Naive thymus-derived CD4-positive, alpha-beta T cell (primary cell): Measurements from ENCODE around the gene ZPBP2. TPM values are rescaled to one million over a fixed set of nuclear protein-coding genes. Genes with fewer than 3 reads are reported as not detected.
"Not testable (repeated sequence)": the region's sequence is repeated elsewhere in the genome, so short reads cannot be mapped to it uniquely, and the experiment has no call there.

ENCODE experiments used
- ATAC-seq: fragments of 150-1000 bp; cut with Tn5 transposase; 2 replicates; pipeline ENCODE4 v1.10.0; 2021; ENCODE audit warnings: mild to moderate bottlenecking, moderate library complexity
- CTCF ChIA-PET: fragments of 350-600 bp; sonication (Branson Sonifier 250); formaldehyde crosslinking; loops from one replicate; lab custom pipeline; 2021; ENCODE audit warnings: antibody characterized with exemption; lab: Charles Lee
- POLR2A ChIA-PET: fragments of 350-600 bp; sonication (Branson Sonifier 250); formaldehyde crosslinking; loops from one replicate; lab custom pipeline; 2021; ENCODE audit warnings: antibody characterized with exemption, inconsistent platforms; lab: Charles Lee
- DNase-seq, 9 donors: peaks; one replicate each; pipeline versions ENCODE4 v3.0.0 to v3.0.0-alpha.2; 2020 to 2022; ENCODE audit warnings: mixed read lengths in 1 of 9
- H3K27ac ChIP-seq: one replicate; pipeline ENCODE4 v1.7.0; 2013; ENCODE audit warnings: mild to moderate bottlenecking, low read depth, low read length, moderate library complexity
- H3K27me3 ChIP-seq, 2 donors: one replicate each; pipeline ENCODE4 v1.7.0; 2013; ENCODE audit warnings: low read length in 2 of 2, mild to moderate bottlenecking in 2 of 2, moderate library complexity in 2 of 2; ENCODE audit not compliant: control insufficient read depth in 2 of 2, insufficient read depth in 2 of 2
- H3K36me3 ChIP-seq, 3 experiments: 1 replicate in 2 of 3; 2 replicates in 1 of 3; pipeline ENCODE4 v1.7.0; 2013; ENCODE audit warnings: low read length in 3 of 3, mild to moderate bottlenecking in 3 of 3, moderate library complexity in 1 of 3; ENCODE audit not compliant: insufficient read depth in 3 of 3, control insufficient read depth in 2 of 3
- H3K4me1 ChIP-seq, 2 donors: one replicate each; pipeline ENCODE4 v1.7.0; 2013; ENCODE audit warnings: low read length in 2 of 2, mild to moderate bottlenecking in 2 of 2, moderate library complexity in 1 of 2; ENCODE audit not compliant: control insufficient read depth in 2 of 2, insufficient read depth in 2 of 2
- H3K4me3 ChIP-seq: 2 replicates; pipeline ENCODE4 v1.7.0; 2013; ENCODE audit warnings: mild to moderate bottlenecking, low read length
- H3K9me3 ChIP-seq, 3 experiments: 1 replicate in 2 of 3; 2 replicates in 1 of 3; pipeline ENCODE4 v1.7.0; 2013; ENCODE audit warnings: low read length in 3 of 3; ENCODE audit not compliant: control insufficient read depth in 2 of 3
- H3K27ac Mint-ChIP-seq, 9 donors: one replicate each; pipeline ENCODE4 v1.8.0; 2020 to 2022; ENCODE audit warnings: mixed read lengths in 9 of 9, mild to moderate bottlenecking in 8 of 9, moderate library complexity in 5 of 9, inconsistent platforms in 2 of 9
- H3K27me3 Mint-ChIP-seq, 5 donors: one replicate each; pipeline ENCODE4 v1.8.0; 2021 to 2022; ENCODE audit warnings: mixed read lengths in 5 of 5, mild to moderate bottlenecking in 1 of 5
- H3K36me3 Mint-ChIP-seq, 5 donors: one replicate each; pipeline ENCODE4 v1.8.0; 2020 to 2022; ENCODE audit warnings: mixed read lengths in 5 of 5, mild to moderate bottlenecking in 3 of 5, inconsistent platforms in 1 of 5
- H3K4me1 Mint-ChIP-seq, 7 donors: one replicate each; pipeline ENCODE4 v1.8.0; 2020 to 2022; ENCODE audit warnings: mixed read lengths in 7 of 7, mild to moderate bottlenecking in 3 of 7, inconsistent platforms in 1 of 7
- H3K4me3 Mint-ChIP-seq, 10 donors: one replicate each; pipeline ENCODE4 v1.8.0; 2020 to 2022; ENCODE audit warnings: mild to moderate bottlenecking in 10 of 10, mixed read lengths in 10 of 10, moderate library complexity in 6 of 10, inconsistent platforms in 2 of 10
- H3K9me3 Mint-ChIP-seq, 11 donors: one replicate each; pipeline ENCODE4 v1.8.0; 2020 to 2022; ENCODE audit warnings: mixed read lengths in 11 of 11, mild to moderate bottlenecking in 4 of 11, inconsistent platforms in 1 of 11, moderate library complexity in 1 of 11
- intact Hi-C, 2 donors: fragments of 100-400 bp; cut with micrococcal nuclease; formaldehyde crosslinking; loops; one replicate each; pipeline ENCODE4 v1.15.1; 2023
- polyA plus RNA-seq, 2 donors: library from polyadenylated mRNA; unstranded; fragments of 300-500 nt; fragmentation: Illumina TruSeq; gene quantifications; one replicate each; pipeline ENCODE4 v1.2.3, GENCODE V29; 2021
- total RNA-seq, 6 experiments: library from RNA in 5 of 6; stranded (reverse) in 5 of 6; gene quantifications; 1 replicate in 5 of 6; 2 replicates in 1 of 6; pipeline ENCODE4 v1.2.3 and lab custom pipeline; 2021 to 2026

ZPBP2 gene
- total and polyA plus RNA-seq, 7 experiments from 2014 or later: 0.11 to 0.84 (median 0.34) TPM; not detected in 3

GRCh38 chr17:39894681-39895376, 26.8 kb downstream of the ZPBP2 start:
- no peak for ATAC-seq
- ChIA-PET CTCF (interaction anchor here (0.7 to 1.2 kb wide), 4 partner anchors 9 to 643 kb away, joined by 3 read pairs; no protein-coding TSS in a partner anchor), POLR2A (interaction anchor here (0.9 to 1.2 kb wide), 3 partner anchors 14 to 32 kb away, joined by 3 to 6 read pairs (median 3); partner anchors contain the start of gene GSDMB)
- intact Hi-C loops: no loop called here
- H3K27ac ChIP-seq: no peak overlapping the region
- Mint-ChIP-seq H3K27me3 (peaks cover 0 to 10% (median 0%) of the 10 kb centered on the region in 5 donors), H3K36me3 (peaks cover 0 to 14% (median 3%) of the 10 kb centered on the region in 5 donors), H3K4me3 (no peak overlapping the region), H3K4me1 (peaks cover 4 to 11% (median 10%) of the 10 kb centered on the region in 7 donors), H3K9me3 (no peaks in the 10 kb centered on the region), H3K27ac (peak overlapping the region in 5 of 9 donors; percentile 10 to 52 (median 12))
- H3K9me3 ChIP-seq: no peaks in the 10 kb centered on the region
- H3K27me3 ChIP-seq: no peaks in the 10 kb centered on the region
- no peak for DNase-seq
- no peak overlapping the region for H3K4me3 ChIP-seq
- H3K4me1 ChIP-seq: no peaks in the 10 kb centered on the region
- H3K36me3 ChIP-seq: no peaks in the 10 kb centered on the region

DNA sequence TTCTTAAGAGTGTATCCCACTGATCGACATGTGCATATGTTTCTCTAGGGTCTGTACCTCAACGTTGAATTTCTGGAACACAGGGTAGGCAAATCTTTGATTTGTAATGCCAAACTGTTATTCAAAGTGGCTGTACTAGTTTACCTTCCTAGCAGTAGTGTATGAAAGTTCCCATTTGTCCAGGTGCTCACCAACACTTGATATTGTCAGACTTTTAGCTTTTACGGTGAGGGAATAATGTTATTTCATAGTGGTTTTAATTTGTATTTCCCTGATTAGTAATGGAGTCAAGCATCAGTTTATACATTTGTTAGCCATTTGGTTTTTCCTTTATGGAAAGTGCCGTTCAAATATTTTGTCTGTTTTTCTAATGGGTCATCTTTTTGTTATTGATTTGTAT, 30.1 kb downstream of the ZPBP2 start:
- Mint-ChIP-seq H3K36me3 (peaks cover 0 to 24% (median 4%) of the 10 kb centered on the region in 5 donors), H3K4me1 (peaks cover 6 to 13% (median 10%) of the 10 kb centered on the region in 7 donors), H3K9me3 (no peaks in the 10 kb centered on the region), H3K27me3 (no peaks in the 10 kb centered on the region), H3K4me3 (no peak overlapping the region), H3K27ac (no peak overlapping the region)
- intact Hi-C loops: no loop called here
- H3K4me3 ChIP-seq: no peak overlapping the region
- H3K27me3 ChIP-seq: no peaks in the 10 kb centered on the region
- ChIA-PET CTCF (no interaction called here), POLR2A (no interaction called here)
- no peak overlapping the region for H3K27ac ChIP-seq
- H3K4me1 ChIP-seq: peaks cover 1 to 3% of the 10 kb centered on the region in 2 donors
- H3K9me3 ChIP-seq: no peaks in the 10 kb centered on the region
- no peaks in the 10 kb centered on the region for H3K36me3 ChIP-seq
- DNase-seq: no peak
- ATAC-seq: no peak

- no peaks in the 10 kb centered on the region for H3K36me3 ChIP-seq
- no peak overlapping the region for H3K27ac Mint-ChIP-seq
- no peaks in the 10 kb centered on the region for H3K27me3 Mint-ChIP-seq
- ChIA-PET POLR2A (interaction anchor here (0.6 kb wide), 1 partner anchor 354 kb away, joined by 3 read pairs; no protein-coding TSS in a partner anchor), CTCF (interaction anchor here (0.7 kb wide), 1 partner anchor 24 kb away, joined by 3 read pairs; no protein-coding TSS in a partner anchor)
- peaks cover 0 to 30% (median 5%) of the 10 kb centered on the region in 5 donors for H3K36me3 Mint-ChIP-seq
- H3K9me3 ChIP-seq: no peaks in the 10 kb centered on the region
- ATAC-seq (no peak), DNase-seq (no peak)
- no peaks in the 10 kb centered on the region for H3K27me3 ChIP-seq
- peaks cover 10% of the 10 kb centered on the region in 2 donors for H3K4me1 ChIP-seq
- no peaks in the 10 kb centered on the region for H3K9me3 Mint-ChIP-seq
- intact Hi-C loops: no loop called here
- H3K27ac ChIP-seq: no peak overlapping the region
- peaks cover 6 to 20% (median 18%) of the 10 kb centered on the region in 7 donors for H3K4me1 Mint-ChIP-seq
- H3K4me3 ChIP-seq: no peak overlapping the region
- H3K4me3 Mint-ChIP-seq: no peak overlapping the region
Measured at GRCh38 chr17:39899215-39899614, 31.2 kb downstream of the ZPBP2 start.

DNA sequence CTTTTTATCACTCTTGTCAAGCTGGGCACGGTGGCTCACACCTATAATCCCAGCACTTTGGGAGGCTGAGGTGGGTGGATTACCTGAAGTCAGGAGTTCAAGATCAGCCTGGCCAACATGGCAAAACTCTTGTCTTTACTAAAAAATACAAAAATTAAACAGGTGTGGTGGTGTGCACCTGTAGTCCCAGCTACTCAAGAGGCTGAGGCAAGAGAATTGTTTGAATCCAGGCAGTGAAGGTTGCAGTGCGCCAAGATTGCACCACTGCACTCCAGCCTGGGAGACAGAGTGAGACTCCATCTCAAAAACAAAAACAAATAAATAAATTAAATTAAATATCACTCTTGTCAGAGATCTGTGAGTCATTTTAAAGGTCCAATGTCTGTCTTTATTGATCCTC, 34.0 kb downstream of the ZPBP2 start:
- peaks cover 0 to 47% (median 20%) of the 10 kb centered on the region in 5 donors for H3K36me3 Mint-ChIP-seq
- not testable (repeated sequence) for ATAC-seq, H3K27me3 Mint-ChIP-seq

DNA sequence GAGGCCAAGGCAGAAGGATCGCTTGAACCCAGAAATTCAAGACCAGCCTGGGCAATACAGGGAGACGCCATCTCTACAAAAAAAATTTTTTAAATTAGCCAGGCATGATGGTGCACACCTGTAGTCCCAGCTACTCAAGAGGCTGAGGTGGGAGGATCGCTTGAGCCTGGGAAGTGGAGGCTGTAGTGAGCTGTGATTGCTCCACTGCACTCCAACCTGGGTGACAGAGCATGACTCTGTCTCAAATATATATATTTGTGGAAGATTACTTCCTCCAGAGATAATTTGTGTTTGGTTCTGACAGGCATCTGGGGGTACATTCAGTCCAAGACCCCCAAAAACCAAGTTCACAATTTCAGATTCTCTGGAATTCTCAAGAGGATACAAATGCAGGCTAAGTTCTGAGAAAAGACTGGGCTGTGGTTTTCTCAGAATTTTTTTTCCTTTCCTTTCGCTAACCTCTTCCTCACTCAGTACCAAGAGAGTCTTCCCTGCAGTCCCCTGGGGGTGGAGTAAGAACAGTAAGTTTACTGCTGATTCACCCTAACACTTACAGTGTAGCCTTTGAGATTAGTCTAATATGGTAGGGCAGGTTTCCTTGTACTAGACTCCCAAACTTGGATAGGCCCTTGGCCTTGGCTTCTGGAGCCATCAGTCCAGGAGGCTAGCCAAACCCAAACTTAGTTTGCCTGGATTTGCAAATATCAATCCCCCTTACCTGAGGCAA, 35.3 kb downstream of the ZPBP2 start:
- Mint-ChIP-seq H3K36me3 (peaks cover 0 to 53% (median 20%) of the 10 kb centered on the region in 5 donors), H3K9me3 (no peaks in the 10 kb centered on the region), H3K4me3 (peak overlapping the region in 7 of 10 donors; percentile 8 to 77 (median 47)), H3K27ac (peak overlapping the region in 5 of 9 donors; percentile 38 to 88 (median 64)), H3K4me1 (peaks cover 0 to 38% (median 16%) of the 10 kb centered on the region in 7 donors), H3K27me3 (no peaks in the 10 kb centered on the region)
- peaks cover 0 to 24% (median 8%) of the 10 kb centered on the region in 3 experiments for H3K36me3 ChIP-seq
- ATAC-seq: peak; percentile 54
- ChIA-PET POLR2A (interaction anchor here (0.6 to 1.7 kb wide), 2 partner anchors 23 to 347 kb away, joined by 5 read pairs; no protein-coding TSS in a partner anchor), CTCF (interaction anchor here (1.2 kb wide), 1 partner anchor 8 kb away, joined by 3 read pairs; no protein-coding TSS in a partner anchor)
- intact Hi-C loops: loop anchor here in 1 of 2 donors (1.0 kb wide), 1 partner anchor 12 kb away; no protein-coding TSS in a partner anchor
- peaks cover 10% of the 10 kb centered on the region in 2 donors for H3K4me1 ChIP-seq
- no peaks in the 10 kb centered on the region for H3K27me3 ChIP-seq
- no peaks in the 10 kb centered on the region for H3K9me3 ChIP-seq
- peak in 1 of 9 donors; percentile 16 for DNase-seq
- H3K27ac ChIP-seq: no peak overlapping the region
- no peak overlapping the region for H3K4me3 ChIP-seq

More for the DNA sequence above, 34.0 kb downstream of the ZPBP2 start:
- H3K27me3 ChIP-seq, H3K4me3 Mint-ChIP-seq, H3K4me3 ChIP-seq, DNase-seq, H3K9me3 ChIP-seq, H3K27ac ChIP-seq, H3K9me3 Mint-ChIP-seq, intact Hi-C loops, H3K27ac Mint-ChIP-seq: not testable (repeated sequence)
- ChIA-PET POLR2A (interaction anchor here (0.7 to 1.7 kb wide), 2 partner anchors 24 to 55 kb away, joined by 5 read pairs; no protein-coding TSS in a partner anchor), CTCF (interaction anchor here (0.6 kb wide), 1 partner anchor 14 kb away, joined by 4 read pairs; no protein-coding TSS in a partner anchor)
- Histone ChIP-seq H3K4me1 (peaks cover 10% of the 10 kb centered on the region in 2 donors), H3K36me3 (peaks cover 0 to 18% (median 8%) of the 10 kb centered on the region in 3 experiments)
- H3K4me1 Mint-ChIP-seq: peaks cover 0 to 36% (median 16%) of the 10 kb centered on the region in 7 donors

GRCh38 chr17:39904990-39905288, 36.9 kb downstream of the ZPBP2 start:
- peaks cover 0 to 38% (median 10%) of the 10 kb centered on the region in 3 experiments for H3K36me3 ChIP-seq
- no peaks in the 10 kb centered on the region for H3K27me3 ChIP-seq
- no peak overlapping the region for H3K4me3 ChIP-seq
- DNase-seq (no peak), ATAC-seq (no peak)
- H3K9me3 ChIP-seq: no peaks in the 10 kb centered on the region
- ChIA-PET CTCF (interaction anchor here (0.6 kb wide), 1 partner anchor 319 kb away, joined by 3 read pairs; no protein-coding TSS in a partner anchor), POLR2A (interaction anchor here (0.9 kb wide), 1 partner anchor 13 kb away, joined by 3 read pairs; the partner anchor contains the start of gene GSDMB)
- no peaks in the 10 kb centered on the region for H3K27me3 Mint-ChIP-seq
- peak overlapping the region in 1 of 9 donors; percentile 66 for H3K27ac Mint-ChIP-seq
- intact Hi-C loops: no loop called here
- H3K4me1 ChIP-seq: peaks cover 10% of the 10 kb centered on the region in 2 donors
- no peak overlapping the region for H3K27ac ChIP-seq
- H3K4me3 Mint-ChIP-seq: peak overlapping the region in 1 of 10 donors; percentile 63
- peaks cover 0 to 38% (median 16%) of the 10 kb centered on the region in 7 donors for H3K4me1 Mint-ChIP-seq
- no peaks in the 10 kb centered on the region for H3K9me3 Mint-ChIP-seq
- H3K36me3 Mint-ChIP-seq: peaks cover 0 to 58% (median 20%) of the 10 kb centered on the region in 5 donors
